ENCODE data around the gene CALCB.

CALCB gene

DNA sequence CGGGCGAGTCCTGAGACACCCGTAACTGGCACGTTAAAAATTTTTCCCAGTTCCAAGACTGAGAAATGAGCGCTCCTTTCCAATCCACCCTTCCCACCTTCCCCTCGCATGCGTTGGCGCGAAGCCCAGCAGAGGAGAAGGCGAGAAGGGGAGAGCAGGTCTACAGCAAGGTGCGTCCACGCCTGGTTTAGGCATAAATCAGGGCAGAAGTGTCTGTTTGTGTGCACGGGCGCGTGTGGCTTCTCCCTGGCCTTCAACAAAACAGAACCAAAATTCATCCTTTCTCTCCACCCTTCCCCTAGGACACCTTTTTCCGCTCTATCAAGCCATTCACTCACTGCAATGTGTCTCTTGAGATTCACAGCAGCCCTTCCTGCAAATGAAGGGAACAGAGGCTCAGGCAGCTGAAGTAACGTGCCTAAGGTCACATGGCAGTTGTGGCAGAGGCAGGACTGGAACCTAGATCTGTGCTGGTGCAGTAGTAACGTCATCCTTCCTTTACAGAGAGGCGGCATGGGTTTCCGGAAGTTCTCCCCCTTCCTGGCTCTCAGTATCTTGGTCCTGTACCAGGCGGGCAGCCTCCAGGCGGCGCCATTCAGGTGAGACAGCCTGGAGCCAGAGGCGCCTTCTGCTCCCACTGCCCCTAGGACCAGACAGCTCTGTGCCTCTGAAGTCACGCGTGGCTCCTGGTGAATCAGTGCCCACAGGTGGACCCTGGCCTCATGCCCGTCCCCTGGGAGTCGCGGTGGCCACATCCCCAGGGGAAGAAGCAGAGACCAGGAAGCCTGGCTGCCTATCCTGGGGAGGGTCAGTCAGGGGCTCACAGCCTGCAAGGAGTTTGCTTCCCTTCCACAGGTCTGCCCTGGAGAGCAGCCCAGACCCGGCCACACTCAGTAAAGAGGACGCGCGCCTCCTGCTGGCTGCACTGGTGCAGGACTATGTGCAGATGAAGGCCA, 1.1 kb downstream of the CALCB start (continued):
- no peak for TF ChIP-seq ZNF645 (tag by site-specific recombination; IDR thresholded peaks at IDR 0.05)
- TF ChIP-seq, protein P1, sequence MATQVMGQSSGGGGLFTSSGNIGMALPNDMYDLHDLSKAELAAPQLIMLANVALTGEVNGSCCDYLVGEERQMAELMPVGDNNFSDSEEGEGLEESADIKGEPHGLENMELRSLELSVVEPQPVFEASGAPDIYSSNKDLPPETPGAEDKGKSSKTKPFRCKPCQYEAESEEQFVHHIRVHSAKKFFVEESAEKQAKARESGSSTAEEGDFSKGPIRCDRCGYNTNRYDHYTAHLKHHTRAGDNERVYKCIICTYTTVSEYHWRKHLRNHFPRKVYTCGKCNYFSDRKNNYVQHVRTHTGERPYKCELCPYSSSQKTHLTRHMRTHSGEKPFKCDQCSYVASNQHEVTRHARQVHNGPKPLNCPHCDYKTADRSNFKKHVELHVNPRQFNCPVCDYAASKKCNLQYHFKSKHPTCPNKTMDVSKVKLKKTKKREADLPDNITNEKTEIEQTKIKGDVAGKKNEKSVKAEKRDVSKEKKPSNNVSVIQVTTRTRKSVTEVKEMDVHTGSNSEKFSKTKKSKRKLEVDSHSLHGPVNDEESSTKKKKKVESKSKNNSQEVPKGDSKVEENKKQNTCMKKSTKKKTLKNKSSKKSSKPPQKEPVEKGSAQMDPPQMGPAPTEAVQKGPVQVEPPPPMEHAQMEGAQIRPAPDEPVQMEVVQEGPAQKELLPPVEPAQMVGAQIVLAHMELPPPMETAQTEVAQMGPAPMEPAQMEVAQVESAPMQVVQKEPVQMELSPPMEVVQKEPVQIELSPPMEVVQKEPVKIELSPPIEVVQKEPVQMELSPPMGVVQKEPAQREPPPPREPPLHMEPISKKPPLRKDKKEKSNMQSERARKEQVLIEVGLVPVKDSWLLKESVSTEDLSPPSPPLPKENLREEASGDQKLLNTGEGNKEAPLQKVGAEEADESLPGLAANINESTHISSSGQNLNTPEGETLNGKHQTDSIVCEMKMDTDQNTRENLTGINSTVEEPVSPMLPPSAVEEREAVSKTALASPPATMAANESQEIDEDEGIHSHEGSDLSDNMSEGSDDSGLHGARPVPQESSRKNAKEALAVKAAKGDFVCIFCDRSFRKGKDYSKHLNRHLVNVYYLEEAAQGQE (tag by site-specific recombination; IDR thresholded peaks at IDR 0.05): 0 out of 2 replicates have a peak, but pooled peaks have one; percentile 28
- peak; percentile 85 for TF ChIP-seq ZNF600 (tag by site-specific recombination; IDR thresholded peaks at IDR 0.05)
- no peak for TF ChIP-seq ZNF530 (tag by site-specific recombination; IDR thresholded peaks at IDR 0.05; ENCODE audit: low read depth)
- TF ChIP-seq PRDM1 (tag by site-specific recombination; IDR thresholded peaks at IDR 0.05): no peak
- TF ChIP-seq ZNF560 (tag by site-specific recombination; IDR thresholded peaks at IDR 0.05; ENCODE audit: borderline replicate concordance): no peak
- no peak for TF ChIP-seq KLF10 (tag by site-specific recombination; IDR thresholded peaks at IDR 0.05)
- TF ChIP-seq GLI2 (tag by site-specific recombination; IDR thresholded peaks at IDR 0.05; ENCODE audit: borderline replicate concordance, low read depth): no peak
- TF ChIP-seq ZBTB10 (tag by site-specific recombination; IDR thresholded peaks at IDR 0.05): peak; percentile 69
- TF ChIP-seq GFI1B (tag by site-specific recombination; IDR thresholded peaks at IDR 0.05): no peak
- no peak for TF ChIP-seq ZNF223 (tag by site-specific recombination; IDR thresholded peaks at IDR 0.05)
- TF ChIP-seq ZSCAN5A (tag by site-specific recombination; IDR thresholded peaks at IDR 0.05): no peak
- peak; percentile 90 for TF ChIP-seq ZNF2 (tag by site-specific recombination; IDR thresholded peaks at IDR 0.05)
- peak; percentile 83 for TF ChIP-seq PATZ1 (tag by site-specific recombination; IDR thresholded peaks at IDR 0.05)
- TF ChIP-seq ZNF416 (tag by site-specific recombination; IDR thresholded peaks at IDR 0.05): no peak
- TF ChIP-seq ZNF23 (tag by site-specific recombination; IDR thresholded peaks at IDR 0.05; ENCODE audit: borderline replicate concordance): no peak
- TF ChIP-seq, protein P2, sequence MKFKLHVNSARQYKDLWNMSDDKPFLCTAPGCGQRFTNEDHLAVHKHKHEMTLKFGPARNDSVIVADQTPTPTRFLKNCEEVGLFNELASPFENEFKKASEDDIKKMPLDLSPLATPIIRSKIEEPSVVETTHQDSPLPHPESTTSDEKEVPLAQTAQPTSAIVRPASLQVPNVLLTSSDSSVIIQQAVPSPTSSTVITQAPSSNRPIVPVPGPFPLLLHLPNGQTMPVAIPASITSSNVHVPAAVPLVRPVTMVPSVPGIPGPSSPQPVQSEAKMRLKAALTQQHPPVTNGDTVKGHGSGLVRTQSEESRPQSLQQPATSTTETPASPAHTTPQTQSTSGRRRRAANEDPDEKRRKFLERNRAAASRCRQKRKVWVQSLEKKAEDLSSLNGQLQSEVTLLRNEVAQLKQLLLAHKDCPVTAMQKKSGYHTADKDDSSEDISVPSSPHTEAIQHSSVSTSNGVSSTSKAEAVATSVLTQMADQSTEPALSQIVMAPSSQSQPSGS (tag by site-specific recombination; IDR thresholded peaks at IDR 0.05; ENCODE audit: low read depth): peak; percentile 77
- peak; percentile 97 for TF ChIP-seq ZNF629 (tag by site-specific recombination; IDR thresholded peaks at IDR 0.05)
- no peak for TF ChIP-seq ZFP41 (tag by site-specific recombination; IDR thresholded peaks at IDR 0.05; ENCODE audit: borderline replicate concordance)
- TF ChIP-seq OVOL3 (tag by site-specific recombination; IDR thresholded peaks at IDR 0.05): no peak
- TF ChIP-seq, protein P3, sequence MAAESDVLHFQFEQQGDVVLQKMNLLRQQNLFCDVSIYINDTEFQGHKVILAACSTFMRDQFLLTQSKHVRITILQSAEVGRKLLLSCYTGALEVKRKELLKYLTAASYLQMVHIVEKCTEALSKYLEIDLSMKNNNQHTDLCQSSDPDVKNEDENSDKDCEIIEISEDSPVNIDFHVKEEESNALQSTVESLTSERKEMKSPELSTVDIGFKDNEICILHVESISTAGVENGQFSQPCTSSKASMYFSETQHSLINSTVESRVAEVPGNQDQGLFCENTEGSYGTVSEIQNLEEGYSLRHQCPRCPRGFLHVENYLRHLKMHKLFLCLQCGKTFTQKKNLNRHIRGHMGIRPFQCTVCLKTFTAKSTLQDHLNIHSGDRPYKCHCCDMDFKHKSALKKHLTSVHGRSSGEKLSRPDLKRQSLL (tag by site-specific recombination; IDR thresholded peaks at IDR 0.05): peak; percentile 62; the same call in 1 of the 2 replicates
- peak; percentile 92 for TF ChIP-seq ZBTB17 (tag by site-specific recombination; IDR thresholded peaks at IDR 0.05)
- TF ChIP-seq ZNF214 (tag by site-specific recombination; IDR thresholded peaks at IDR 0.05; ENCODE audit: borderline replicate concordance): no peak
- TF ChIP-seq GLIS2 (tag by site-specific recombination; IDR thresholded peaks at IDR 0.05): peak; percentile 84
- TF ChIP-seq HOXC10 (CRISPR knock-in tag; IDR thresholded peaks at IDR 0.05): no peak

Data from HEK293 (cell line).